Natural killer cell (primary cell): ENCODE results near the gene TRAF7. TPM values are rescaled to one million over a fixed set of nuclear protein-coding genes. Genes with fewer than 3 reads are reported as not detected.

Source experiments
- ATAC-seq, 3 donors: fragments of 150-1000 bp in 2 of 3; fragments of 200-7000 bp in 1 of 3; cut with Tn5 transposase; 1 replicate in 1 of 3; 2 replicates in 2 of 3; pipeline ENCODE4 v1.10.0; 2021; ENCODE audit warnings: mild to moderate bottlenecking in 2 of 3, moderate library complexity in 2 of 3
- DNase-seq, 2 donors: peaks; one replicate each; pipeline versions ENCODE4 v3.0.0 to v3.0.0-alpha.2; 2013 to 2021; ENCODE audit warnings: mixed read lengths in 1 of 2
- H3K27ac ChIP-seq: one replicate; pipeline ENCODE4 v1.5.1; 2013; ENCODE audit warnings: mild to moderate bottlenecking, low read length
- H3K27me3 ChIP-seq: one replicate; pipeline ENCODE4 v1.6.1; 2013; ENCODE audit warnings: low read length; ENCODE audit not compliant: control insufficient read depth, insufficient read depth
- H3K36me3 ChIP-seq: one replicate; pipeline ENCODE4 v1.6.1; 2013; ENCODE audit warnings: low read length; ENCODE audit not compliant: control insufficient read depth, insufficient read depth
- H3K4me1 ChIP-seq: one replicate; pipeline ENCODE4 v1.6.1; 2013; ENCODE audit warnings: low read length; ENCODE audit not compliant: control insufficient read depth, insufficient read depth
- H3K4me3 ChIP-seq: one replicate; pipeline ENCODE4 v1.5.1; 2013; ENCODE audit warnings: low read length
- H3K9me3 ChIP-seq: one replicate; pipeline ENCODE4 v1.6.1; 2013; ENCODE audit warnings: low read length; ENCODE audit not compliant: control insufficient read depth, insufficient read depth
- H3K27ac Mint-ChIP-seq, 2 donors: one replicate each; pipeline ENCODE4 v1.8.0; 2022; ENCODE audit warnings: mild to moderate bottlenecking in 2 of 2, mixed read lengths in 2 of 2, moderate library complexity in 1 of 2
- H3K27me3 Mint-ChIP-seq, 2 donors: one replicate each; pipeline ENCODE4 v1.8.0; 2022; ENCODE audit warnings: low read depth in 2 of 2, mixed read lengths in 2 of 2
- H3K36me3 Mint-ChIP-seq: one replicate; pipeline ENCODE4 v1.8.0; 2022; ENCODE audit warnings: mixed read lengths
- H3K4me1 Mint-ChIP-seq, 2 donors: one replicate each; pipeline ENCODE4 v1.8.0; 2022; ENCODE audit warnings: mixed read lengths in 2 of 2
- H3K4me3 Mint-ChIP-seq: one replicate; pipeline ENCODE4 v1.8.0; 2022; ENCODE audit warnings: mild to moderate bottlenecking, moderate library complexity, mixed read lengths
- H3K9me3 Mint-ChIP-seq, 2 donors: one replicate each; pipeline ENCODE4 v1.8.0; 2022; ENCODE audit warnings: mixed read lengths in 2 of 2
- CTCF ChIP-seq: fragments of 200-600 bp; IDR thresholded peaks from one replicate; pipeline ENCODE4 v1.8.0; 2022; ENCODE audit warnings: antibody characterized with exemption
- WGBS: methylation state at CpG from one replicate; pipeline ENCODE4 v1.1.7; 2013; ENCODE audit warnings: missing lambda C conversion rate; ENCODE audit not compliant: insufficient coverage; 5-methylcytosine and 5-hydroxymethylcytosine counted together
- intact Hi-C: fragments of 100-400 bp; cut with micrococcal nuclease; formaldehyde crosslinking; loops from one replicate; pipeline ENCODE4 v1.14.2; 2022
- total RNA-seq, 4 donors: library from RNA; stranded (reverse); fragments of 120-200 nt in 1 of 4; gene quantifications; one replicate each; pipeline versions ENCODE4 v1.2.3 to v1.2.4, GENCODE V29; 2013 to 2022

The TRAF7 gene
- total RNA-seq, 3 donors from 2014 or later (not counting 1 experiment from before 2014, with no cell fraction given), result 29.3 to 39.1 (median 37.3) TPM

GRCh38 chr16:2216330-2216729, 60.7 kb downstream of the TRAF7 start:
- DNase-seq, result no peak

GRCh38 chr16:2223221-2223941, 67.8 kb downstream of the TRAF7 start, which contains the start of gene E4F1:
Gene E4F1 (plus strand): TSS chr16:2223591. CDS start chr16:2223614, 23 bp downstream.
- no peak for TF ChIP-seq CTCF
- DNase-seq, result peak; percentile 96 to 99
- Histone ChIP-seq H3K36me3 (peaks cover 7% of the 10 kb centered on the region), H3K27me3 (no peaks in the 10 kb centered on the region), H3K9me3 (no peaks in the 10 kb centered on the region), H3K4me3 (peak within 1 kb of the TSS; percentile 97), H3K4me1 (peaks cover 22% of the 10 kb centered on the region), H3K27ac (peak within 1 kb of the TSS; percentile 82)
- ATAC-seq, result peak; percentile 97 to 100 (median 97)
- intact Hi-C loops, result loop anchor here (1.0 to 5.0 kb wide), 2 partner anchors 28 to 44 kb away; partner anchors contain the start of genes ECI1 and RNPS1
- no peaks in the 10 kb centered on the region for H3K27me3 Mint-ChIP-seq
- WGBS, result under 1% methylated on average over 82 of the region's 82 CpGs
- H3K4me3 Mint-ChIP-seq, result peak within 1 kb of the TSS; percentile 87
- peaks cover 0 to 24% of the 10 kb centered on the region in 2 donors for H3K4me1 Mint-ChIP-seq
- no peaks in the 10 kb centered on the region for H3K36me3 Mint-ChIP-seq
- peak within 1 kb of the TSS; percentile 63 to 88 for H3K27ac Mint-ChIP-seq
- no peaks in the 10 kb centered on the region for H3K9me3 Mint-ChIP-seq

More at GRCh38 chr16:2216330-2216729, 60.7 kb downstream of the TRAF7 start:
- no peaks in the 10 kb centered on the region for H3K27me3 Mint-ChIP-seq
- intact Hi-C loops, result loop anchor here (10.0 kb wide), 1 partner anchor 62 kb away; the partner anchor contains the start of gene TRAF7
- H3K9me3 Mint-ChIP-seq, result no peaks in the 10 kb centered on the region
- Histone ChIP-seq H3K4me1 (peaks cover 31% of the 10 kb centered on the region), H3K36me3 (peaks cover 5% of the 10 kb centered on the region), H3K4me3 (no peak overlapping the region), H3K27ac (no peak overlapping the region), H3K9me3 (no peaks in the 10 kb centered on the region), H3K27me3 (no peaks in the 10 kb centered on the region)
- TF ChIP-seq CTCF, result no peak
- 94% methylated on average over 3 of the region's 4 CpGs for WGBS
- H3K4me3 Mint-ChIP-seq, result peak overlapping the region; percentile 91
- H3K4me1 Mint-ChIP-seq, result peaks cover 0 to 16% of the 10 kb centered on the region in 2 donors
- no peaks in the 10 kb centered on the region for H3K36me3 Mint-ChIP-seq
- ATAC-seq, result no peak
- no peak overlapping the region for H3K27ac Mint-ChIP-seq

- ATAC-seq, result peak; percentile 6 to 9 (median 7)
- WGBS, result 4% methylated on average over 22 of the region's 22 CpGs
Observed at GRCh38 chr16:2223942-2224486, 68.4 kb downstream of the TRAF7 start.

More at GRCh38 chr16:2223942-2224486, 68.4 kb downstream of the TRAF7 start:
- intact Hi-C loops, result loop anchor here (1.0 to 5.0 kb wide), 2 partner anchors 27 to 43 kb away; partner anchors contain the start of genes ECI1 and RNPS1
- Mint-ChIP-seq H3K4me1 (peaks cover 0 to 24% of the 10 kb centered on the region in 2 donors), H3K27ac (peak overlapping the region; percentile 63 to 88), H3K4me3 (peak overlapping the region; percentile 87), H3K9me3 (no peaks in the 10 kb centered on the region), H3K36me3 (no peaks in the 10 kb centered on the region), H3K27me3 (no peaks in the 10 kb centered on the region)
- peak in 1 of 2 donors; percentile 45 for DNase-seq
- Histone ChIP-seq H3K9me3 (no peaks in the 10 kb centered on the region), H3K27me3 (no peaks in the 10 kb centered on the region), H3K4me3 (peak overlapping the region; percentile 97), H3K27ac (peak overlapping the region; percentile 82), H3K36me3 (peaks cover 14% of the 10 kb centered on the region), H3K4me1 (peaks cover 22% of the 10 kb centered on the region)
- no peak for TF ChIP-seq CTCF
